Measurements from ENCODE around the gene APOE.
A peak's percentile ranks its signal among the peaks of the same experiment; 100 is the strongest.
"Not testable (repeated sequence)": the region's sequence is repeated elsewhere in the genome, so short reads cannot be mapped to it uniquely, and the experiment has no call there.

The APOE gene

DNA sequence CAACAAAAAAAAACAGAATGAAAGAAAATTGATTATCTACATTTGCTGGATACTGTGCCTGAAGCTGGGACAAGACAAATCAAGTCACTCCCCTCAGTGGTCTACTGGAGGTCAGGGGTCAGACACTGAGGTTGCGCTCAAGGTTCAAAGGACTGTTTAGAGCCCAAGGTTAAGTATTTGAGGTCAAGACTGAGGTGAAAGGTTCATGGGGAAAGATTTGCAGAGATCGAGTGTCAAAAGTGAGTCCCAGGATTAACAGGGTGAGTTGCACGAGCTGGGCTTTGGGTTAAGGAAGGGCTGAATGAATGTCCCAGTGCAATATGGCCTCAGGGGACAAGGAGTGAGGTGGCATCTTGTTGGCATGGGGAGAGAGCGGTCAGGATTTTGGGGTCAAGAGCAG lies 17.9 kb upstream of the APOE start:
- H3K27me3 ChIP-seq (ENCODE audit: control insufficient read depth, insufficient read depth, low read length), result no peaks in the 10 kb centered on the region
- peaks cover 13% of the 10 kb centered on the region for H3K4me1 ChIP-seq (ENCODE audit: control insufficient read depth, insufficient read depth, low read length)
- no peak overlapping the region for H3K4me2 ChIP-seq (ENCODE audit: low read length)
- H3K9ac ChIP-seq (ENCODE audit: low read depth, low read length), result no peak overlapping the region
- no peaks in the 10 kb centered on the region for H3K9me3 ChIP-seq (replicated peaks; ENCODE audit: low read length)
- no peak overlapping the region for H3K4me3 ChIP-seq (ENCODE audit: low read length)
- peaks cover 29% of the 10 kb centered on the region for H3K36me3 ChIP-seq (ENCODE audit: insufficient read depth, low read length)

GRCh38 chr19:44888335-44888734 lies 17.3 kb upstream of the APOE start:
- H3K4me3 ChIP-seq (ENCODE audit: low read length); H3K27me3 ChIP-seq (ENCODE audit: control insufficient read depth, insufficient read depth, low read length); H3K4me2 ChIP-seq (ENCODE audit: low read length); H3K9ac ChIP-seq (ENCODE audit: low read depth, low read length); H3K9me3 ChIP-seq (replicated peaks; ENCODE audit: low read length): not testable (repeated sequence)
- H3K4me1 ChIP-seq (ENCODE audit: control insufficient read depth, insufficient read depth, low read length), result peaks cover 15% of the 10 kb centered on the region
- peaks cover 36% of the 10 kb centered on the region for H3K36me3 ChIP-seq (ENCODE audit: insufficient read depth, low read length)

DNA sequence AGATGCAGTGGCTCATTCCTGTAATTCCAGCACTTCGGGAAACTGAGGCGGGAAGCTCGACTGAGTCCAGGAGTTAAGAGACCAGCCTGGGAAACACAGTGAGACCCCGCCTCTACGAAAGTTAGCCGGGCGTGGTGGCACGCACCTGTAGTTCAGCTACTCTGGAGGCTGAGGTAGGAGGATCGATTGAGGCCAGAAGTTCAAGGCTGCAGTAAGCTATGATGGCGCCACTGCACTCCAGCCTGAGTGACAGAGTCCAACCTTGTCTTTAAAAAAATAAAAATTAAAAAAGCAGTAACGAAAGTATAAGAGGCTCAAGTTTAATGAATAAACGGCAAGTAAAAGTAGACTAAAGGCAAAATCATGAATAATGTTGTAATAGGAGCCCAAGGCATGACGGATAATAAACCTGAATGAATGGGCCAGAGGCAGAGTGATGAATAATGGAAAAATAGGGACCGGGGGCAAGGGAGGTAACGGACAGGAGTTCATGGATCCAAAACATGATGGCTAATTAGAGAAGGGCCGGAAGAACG lies 15.7 kb upstream of the APOE start:
- no peaks in the 10 kb centered on the region for H3K27me3 ChIP-seq (ENCODE audit: control insufficient read depth, insufficient read depth, low read length)
- peak overlapping the region; percentile 63 for H3K4me3 ChIP-seq (ENCODE audit: low read length)
- no peaks in the 10 kb centered on the region for H3K9me3 ChIP-seq (replicated peaks; ENCODE audit: low read length)
- H3K36me3 ChIP-seq (ENCODE audit: insufficient read depth, low read length), result peaks cover 46% of the 10 kb centered on the region
- H3K4me1 ChIP-seq (ENCODE audit: control insufficient read depth, insufficient read depth, low read length), result peaks cover 18% of the 10 kb centered on the region
- H3K9ac ChIP-seq (ENCODE audit: low read depth, low read length), result peak overlapping the region; percentile 74
- peak overlapping the region; percentile 79 for H3K4me2 ChIP-seq (ENCODE audit: low read length)

DNA sequence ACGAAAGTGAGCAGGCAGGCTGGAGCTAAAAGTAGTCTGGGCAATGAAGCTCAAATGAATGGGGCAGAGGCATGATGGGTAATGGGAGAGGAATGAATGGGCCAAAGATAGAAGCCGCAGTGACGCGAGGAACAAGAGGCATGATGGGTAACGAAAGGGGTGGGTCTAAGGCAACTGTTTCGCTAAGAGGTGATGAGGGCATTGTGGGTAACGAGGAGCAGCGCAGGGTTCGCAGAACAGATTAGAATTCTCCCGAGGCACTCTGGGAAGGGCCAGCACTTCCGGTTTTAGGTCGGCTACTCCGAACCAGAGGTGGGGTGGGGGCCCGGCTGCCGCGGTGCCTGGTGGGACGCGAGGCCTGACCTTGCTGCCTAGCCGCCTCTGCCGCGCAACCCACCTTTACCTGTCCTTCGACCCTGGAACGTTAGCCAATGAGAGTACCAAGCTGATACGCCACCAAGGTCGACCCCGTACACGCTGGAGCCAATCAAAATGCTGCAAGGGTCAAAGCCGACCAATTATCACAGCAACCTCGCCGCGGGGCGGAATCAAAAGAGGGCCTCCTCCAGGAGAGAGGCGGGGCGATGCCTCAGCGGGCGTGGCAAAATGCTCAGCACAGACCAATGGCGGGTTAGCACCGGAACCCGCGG lies 15.1 kb upstream of the APOE start:
- H3K4me2 ChIP-seq (ENCODE audit: low read length), result peak overlapping the region; percentile 79
- H3K9me3 ChIP-seq (replicated peaks; ENCODE audit: low read length), result no peaks in the 10 kb centered on the region
- no peaks in the 10 kb centered on the region for H3K27me3 ChIP-seq (ENCODE audit: control insufficient read depth, insufficient read depth, low read length)
- H3K4me1 ChIP-seq (ENCODE audit: control insufficient read depth, insufficient read depth, low read length), result peaks cover 18% of the 10 kb centered on the region
- peak overlapping the region; percentile 74 for H3K9ac ChIP-seq (ENCODE audit: low read depth, low read length)
- H3K4me3 ChIP-seq (ENCODE audit: low read length), result peak overlapping the region; percentile 63
- peaks cover 50% of the 10 kb centered on the region for H3K36me3 ChIP-seq (ENCODE audit: insufficient read depth, low read length)

- Histone ChIP-seq H3K4me3 (ENCODE audit: low read length) (peak within 1 kb of the TSS; percentile 83), H3K4me1 (ENCODE audit: control insufficient read depth, insufficient read depth, low read length) (peaks cover 18% of the 10 kb centered on the region), H3K36me3 (ENCODE audit: insufficient read depth, low read length) (peaks cover 49% of the 10 kb centered on the region), H3K27me3 (ENCODE audit: control insufficient read depth, insufficient read depth, low read length) (no peaks in the 10 kb centered on the region), H3K9ac (ENCODE audit: low read depth, low read length) (peak within 1 kb of the TSS; percentile 92), H3K4me2 (ENCODE audit: low read length) (peak within 1 kb of the TSS; percentile 98), H3K9me3 (replicated peaks; ENCODE audit: low read length) (no peaks in the 10 kb centered on the region)
Measured at GRCh38 chr19:44891016-44891882, 14.3 kb upstream of the APOE start, which contains the start of gene TOMM40. TOMM40 (plus strand) TSS chr19:44891254; CDS start chr19:44891416, 162 bp downstream.

- H3K4me1 ChIP-seq (ENCODE audit: control insufficient read depth, insufficient read depth, low read length), result peaks cover 18% of the 10 kb centered on the region
- H3K27me3 ChIP-seq (ENCODE audit: control insufficient read depth, insufficient read depth, low read length), result no peaks in the 10 kb centered on the region
- H3K9ac ChIP-seq (ENCODE audit: low read depth, low read length), result peak overlapping the region; percentile 92
- H3K36me3 ChIP-seq (ENCODE audit: insufficient read depth, low read length), result peaks cover 54% of the 10 kb centered on the region
- no peak overlapping the region for H3K4me3 ChIP-seq (ENCODE audit: low read length)
- H3K4me2 ChIP-seq (ENCODE audit: low read length), result peak overlapping the region; percentile 98
- H3K9me3 ChIP-seq (replicated peaks; ENCODE audit: low read length), result no peaks in the 10 kb centered on the region
Measured at GRCh38 chr19:44892932-44893331, 12.7 kb upstream of the APOE start.

GRCh38 chr19:44893332-44894051 lies 12.1 kb upstream of the APOE start:
- Histone ChIP-seq H3K36me3 (ENCODE audit: insufficient read depth, low read length) (peaks cover 52% of the 10 kb centered on the region), H3K4me1 (ENCODE audit: control insufficient read depth, insufficient read depth, low read length) (peaks cover 18% of the 10 kb centered on the region), H3K9me3 (replicated peaks; ENCODE audit: low read length) (no peaks in the 10 kb centered on the region), H3K4me3 (ENCODE audit: low read length) (no peak overlapping the region), H3K27me3 (ENCODE audit: control insufficient read depth, insufficient read depth, low read length) (no peaks in the 10 kb centered on the region), H3K4me2 (ENCODE audit: low read length) (no peak overlapping the region), H3K9ac (ENCODE audit: low read depth, low read length) (no peak overlapping the region)

DNA sequence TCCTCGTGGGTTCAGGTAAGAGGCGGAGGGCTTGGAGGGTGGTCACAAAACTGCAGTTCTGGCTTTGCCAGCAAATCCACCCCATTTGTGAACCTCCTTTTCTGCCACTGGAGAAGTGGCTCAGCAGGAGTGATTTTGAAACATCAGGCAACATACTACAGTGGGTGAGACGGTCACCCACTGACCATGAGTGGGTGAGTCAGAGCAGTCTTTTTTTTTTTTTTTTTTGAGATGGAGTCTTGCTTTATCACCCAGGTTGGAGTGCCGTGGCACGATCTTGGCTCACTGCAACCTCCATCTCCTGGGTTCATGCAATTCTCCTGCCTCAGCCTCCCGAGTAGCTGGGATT lies 11.6 kb upstream of the APOE start:
- Histone ChIP-seq H3K9me3 (replicated peaks; ENCODE audit: low read length) (no peaks in the 10 kb centered on the region), H3K36me3 (ENCODE audit: insufficient read depth, low read length) (peaks cover 49% of the 10 kb centered on the region), H3K4me3 (ENCODE audit: low read length) (no peak overlapping the region), H3K4me1 (ENCODE audit: control insufficient read depth, insufficient read depth, low read length) (peaks cover 18% of the 10 kb centered on the region), H3K4me2 (ENCODE audit: low read length) (no peak overlapping the region), H3K27me3 (ENCODE audit: control insufficient read depth, insufficient read depth, low read length) (no peaks in the 10 kb centered on the region), H3K9ac (ENCODE audit: low read depth, low read length) (no peak overlapping the region)

DNA sequence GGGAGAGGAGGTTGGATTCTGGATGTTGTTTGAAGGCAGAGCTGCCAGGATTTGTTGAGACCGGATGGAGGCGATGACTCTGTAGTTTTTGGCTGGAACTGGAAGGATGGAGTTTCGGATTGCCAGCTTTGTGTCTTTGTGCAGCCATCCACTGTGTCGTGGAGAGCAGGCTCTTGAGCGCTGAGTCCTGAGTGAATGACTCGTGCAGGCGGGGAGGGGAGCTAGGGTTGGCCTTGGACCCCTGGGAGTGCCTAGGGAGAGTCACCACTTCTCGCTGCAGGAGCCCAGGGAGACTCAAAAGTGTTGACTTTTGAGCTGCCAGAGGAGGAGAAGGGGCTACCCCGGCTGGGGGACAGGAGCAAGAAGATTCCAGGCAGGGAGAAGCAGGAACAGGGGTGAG lies 10.7 kb upstream of the APOE start:
- H3K4me3 ChIP-seq (ENCODE audit: low read length), result no peak overlapping the region
- peaks cover 54% of the 10 kb centered on the region for H3K36me3 ChIP-seq (ENCODE audit: insufficient read depth, low read length)
- H3K9me3 ChIP-seq (replicated peaks; ENCODE audit: low read length), result no peaks in the 10 kb centered on the region
- no peak overlapping the region for H3K9ac ChIP-seq (ENCODE audit: low read depth, low read length)
- no peaks in the 10 kb centered on the region for H3K27me3 ChIP-seq (ENCODE audit: control insufficient read depth, insufficient read depth, low read length)
- H3K4me2 ChIP-seq (ENCODE audit: low read length), result no peak overlapping the region
- H3K4me1 ChIP-seq (ENCODE audit: control insufficient read depth, insufficient read depth, low read length), result peaks cover 14% of the 10 kb centered on the region

- Histone ChIP-seq H3K36me3 (ENCODE audit: insufficient read depth, low read length) (peaks cover 72% of the 10 kb centered on the region), H3K9me3 (replicated peaks; ENCODE audit: low read length) (no peaks in the 10 kb centered on the region), H3K4me1 (ENCODE audit: control insufficient read depth, insufficient read depth, low read length) (peaks cover 5% of the 10 kb centered on the region), H3K4me2 (ENCODE audit: low read length) (no peak overlapping the region), H3K9ac (ENCODE audit: low read depth, low read length) (no peak overlapping the region), H3K27me3 (ENCODE audit: control insufficient read depth, insufficient read depth, low read length) (no peaks in the 10 kb centered on the region), H3K4me3 (ENCODE audit: low read length) (no peak overlapping the region)
Measured at GRCh38 chr19:44897835-44898234, 7.8 kb upstream of the APOE start.
